ENCODE data around the gene RBBP6. TPM values are rescaled to one million over a fixed set of nuclear protein-coding genes. Genes with fewer than 3 reads are reported as not detected.

Gene RBBP6
- total RNA-seq, 2 donors from 2014 or later = 34.7 to 39.0 TPM

GRCh38 chr16:24516900-24517669 lies 22.3 kb upstream of the RBBP6 start:
- H3K4me1 ChIP-seq = peaks cover 4% of the 10 kb centered on the region
- H3K27me3 ChIP-seq = no peaks in the 10 kb centered on the region
- H3K9me3 ChIP-seq = no peaks in the 10 kb centered on the region
- intact Hi-C loops (cut with DNase I) = no loop called here
- peak; percentile 85 for DNase-seq
- H3K36me3 ChIP-seq = no peaks in the 10 kb centered on the region
- no peak overlapping the region for H3K27ac ChIP-seq
- H3K4me3 ChIP-seq = peak overlapping the region; percentile 9
- H3K9ac ChIP-seq (ENCODE audit: low read depth in 2 of 2, low read length in 2 of 2) = no peak overlapping the region
- TF ChIP-seq CTCF (IDR thresholded peaks at IDR 0.05) = peak; percentile 86

GRCh38 chr16:24518498-24518897 lies 20.9 kb upstream of the RBBP6 start:
- Histone ChIP-seq H3K9ac (ENCODE audit: low read depth in 2 of 2, low read length in 2 of 2) (no peak overlapping the region), H3K9me3 (no peaks in the 10 kb centered on the region), H3K4me1 (peaks cover 4% of the 10 kb centered on the region), H3K4me3 (no peak overlapping the region), H3K27me3 (no peaks in the 10 kb centered on the region), H3K36me3 (no peaks in the 10 kb centered on the region), H3K27ac (no peak overlapping the region)
- TF ChIP-seq CTCF (IDR thresholded peaks at IDR 0.05) = no peak
- no peak for DNase-seq
- intact Hi-C loops (cut with DNase I) = no loop called here

- no peak for DNase-seq
- H3K27ac ChIP-seq = no peak overlapping the region
- H3K27me3 ChIP-seq = no peaks in the 10 kb centered on the region
- H3K9ac ChIP-seq (ENCODE audit: low read depth in 2 of 2, low read length in 2 of 2) = no peak overlapping the region
- intact Hi-C loops (cut with DNase I) = no loop called here
- H3K4me3 ChIP-seq = no peak overlapping the region
- H3K9me3 ChIP-seq = no peaks in the 10 kb centered on the region
- peaks cover 4% of the 10 kb centered on the region for H3K4me1 ChIP-seq
- no peak for TF ChIP-seq CTCF (IDR thresholded peaks at IDR 0.05)
- H3K36me3 ChIP-seq = no peaks in the 10 kb centered on the region
These were observed 18.4 kb upstream of the RBBP6 start for GRCh38 chr16:24520983-24521382.

GRCh38 chr16:24522751-24523150 lies 16.6 kb upstream of the RBBP6 start:
- Histone ChIP-seq H3K9ac (ENCODE audit: low read depth in 2 of 2, low read length in 2 of 2) (no peak overlapping the region), H3K4me1 (no peaks in the 10 kb centered on the region), H3K27me3 (no peaks in the 10 kb centered on the region), H3K9me3 (no peaks in the 10 kb centered on the region), H3K36me3 (no peaks in the 10 kb centered on the region), H3K27ac (no peak overlapping the region), H3K4me3 (no peak overlapping the region)
- no peak for DNase-seq
- intact Hi-C loops (cut with DNase I) = no loop called here
- no peak for TF ChIP-seq CTCF (IDR thresholded peaks at IDR 0.05)

GRCh38 chr16:24523569-24523968 lies 15.8 kb upstream of the RBBP6 start:
- Histone ChIP-seq H3K4me3 (no peak overlapping the region), H3K4me1 (no peaks in the 10 kb centered on the region), H3K9me3 (no peaks in the 10 kb centered on the region), H3K9ac (ENCODE audit: low read depth in 2 of 2, low read length in 2 of 2) (no peak overlapping the region), H3K27ac (no peak overlapping the region), H3K27me3 (no peaks in the 10 kb centered on the region), H3K36me3 (no peaks in the 10 kb centered on the region)
- no peak for TF ChIP-seq CTCF (IDR thresholded peaks at IDR 0.05)
- no peak for DNase-seq
- intact Hi-C loops (cut with DNase I) = no loop called here
